Gastroesophageal sphincter (tissue), 4 donors: Measurements from ENCODE around the gene SLX9. TPM values are rescaled to one million over a fixed set of nuclear protein-coding genes. Genes with fewer than 3 reads are reported as not detected.

ENCODE experiments used
- ATAC-seq: fragments of 150-250 bp; one replicate; pipeline ENCODE4 v1.9.1; 2016; ENCODE audit warnings: mild to moderate bottlenecking, moderate library complexity
- H3K27ac ChIP-seq, 4 donors: fragments of 200-600 bp; sonication (generic) in 3 of 4; 1 replicate in 3 of 4; 2 replicates in 1 of 4; pipeline ENCODE4 v1.5.1; 2016 to 2019
- H3K27me3 ChIP-seq: fragments of 200-600 bp; sonication (generic); one replicate; pipeline ENCODE4 v1.5.1; 2019
- H3K36me3 ChIP-seq, 2 donors: fragments of 200-600 bp; sonication (generic); one replicate each; pipeline ENCODE4 v1.5.1; 2019; ENCODE audit warnings: control low read depth in 1 of 2
- H3K4me1 ChIP-seq, 3 donors: fragments of 200-600 bp; sonication (generic); 1 replicate in 2 of 3; 2 replicates in 1 of 3; pipeline ENCODE4 v1.5.1; 2016 to 2019; ENCODE audit warnings: control low read depth in 2 of 3
- H3K4me3 ChIP-seq, 2 donors: fragments of 200-600 bp; sonication (generic); one replicate each; pipeline ENCODE4 v1.5.1; 2019; ENCODE audit warnings: mild to moderate bottlenecking in 1 of 2, moderate library complexity in 1 of 2
- H3K9me3 ChIP-seq, 3 donors: fragments of 200-600 bp; sonication (generic); one replicate each; pipeline ENCODE4 v1.5.1; 2017 to 2019; ENCODE audit warnings: control low read depth in 2 of 3
- CTCF ChIP-seq, 4 experiments: fragments of 200-600 bp in 2 of 4; fragments of 450-650 bp in 2 of 4; sonication (generic) in 1 of 4; IDR thresholded peaks; one replicate each; pipeline ENCODE4 v1.5.1; 2017 to 2019; ENCODE audit warnings: antibody characterized with exemption in 4 of 4, mild to moderate bottlenecking in 2 of 4, moderate library complexity in 2 of 4
- EP300 ChIP-seq: sonication (generic); formaldehyde crosslinking; IDR thresholded peaks from one replicate; pipeline ENCODE4 v1.6.1; 2017; ENCODE audit warnings: antibody characterized with exemption, mild to moderate bottlenecking
- POLR2A ChIP-seq, 2 donors: fragments of 450-650 bp; IDR thresholded peaks; one replicate each; pipeline ENCODE4 v1.6.1; 2017; ENCODE audit warnings: antibody characterized with exemption in 2 of 2, mild to moderate bottlenecking in 2 of 2, moderate library complexity in 1 of 2
- POLR2AphosphoS5 ChIP-seq: sonication (generic); formaldehyde crosslinking; IDR thresholded peaks from one replicate; pipeline ENCODE4 v1.6.1; 2017; ENCODE audit warnings: antibody characterized with exemption
- WGBS, 2 donors: methylation state at CpG; one replicate each; pipeline ENCODE4 v1.1.5; 2018; ENCODE audit warnings: low coverage in 1 of 2; 5-methylcytosine and 5-hydroxymethylcytosine counted together
- total RNA-seq, 4 donors: library from RNA; depleted of rRNA; stranded (reverse); fragments of >200 nt; gene quantifications; one replicate each; pipeline ENCODE4 v1.1.0, GENCODE V29; 2016

Gene SLX9
- total RNA-seq, 4 donors from 2014 or later: 15.7 to 53.9 (median 36.4) TPM

GRCh38 chr21:44898011-44898488 lies 41.8 kb upstream of the SLX9 start:
- no peaks in the 10 kb centered on the region for H3K4me1 ChIP-seq
- peaks cover 6% of the 10 kb centered on the region for H3K27me3 ChIP-seq
- 77% methylated on average over 8 of the region's 13 CpGs; no CpG with 5 or more reads in 1 of the 2 donors for WGBS, 2 donors
- H3K36me3 ChIP-seq: no peaks in the 10 kb centered on the region
- no peaks in the 10 kb centered on the region for H3K9me3 ChIP-seq
- H3K27ac ChIP-seq: no peak overlapping the region
- no peak for ATAC-seq
- H3K4me3 ChIP-seq: no peak overlapping the region
- no peak for TF ChIP-seq CTCF (IDR thresholded peaks at IDR 0.05)
- no peak for TF ChIP-seq EP300
- TF ChIP-seq POLR2AphosphoS5: no peak
- TF ChIP-seq POLR2A (IDR thresholded peaks at IDR 0.05): no peak

- ATAC-seq: no peak
- H3K27me3 ChIP-seq: no peaks in the 10 kb centered on the region
- no peaks in the 10 kb centered on the region for H3K4me1 ChIP-seq
- H3K27ac ChIP-seq: no peak overlapping the region
- H3K9me3 ChIP-seq: no peaks in the 10 kb centered on the region
- no peaks in the 10 kb centered on the region for H3K36me3 ChIP-seq
- 79% methylated on average over 11 of the region's 49 CpGs; no CpG with 5 or more reads in 1 of the 2 donors for WGBS, 2 donors
- TF ChIP-seq CTCF (IDR thresholded peaks at IDR 0.05) (no peak), POLR2AphosphoS5 (no peak), POLR2A (IDR thresholded peaks at IDR 0.05) (no peak), EP300 (no peak)
- H3K4me3 ChIP-seq: no peak overlapping the region
Observed at GRCh38 chr21:44898851-44899767, 40.7 kb upstream of the SLX9 start.

GRCh38 chr21:44899768-44900558 lies 39.9 kb upstream of the SLX9 start:
- Histone ChIP-seq H3K4me3 (no peak overlapping the region), H3K4me1 (no peaks in the 10 kb centered on the region), H3K36me3 (no peaks in the 10 kb centered on the region), H3K9me3 (no peaks in the 10 kb centered on the region), H3K27ac (no peak overlapping the region), H3K27me3 (no peaks in the 10 kb centered on the region)
- no peak for ATAC-seq
- no peak for TF ChIP-seq POLR2AphosphoS5
- TF ChIP-seq CTCF (IDR thresholded peaks at IDR 0.05): no peak
- no peak for TF ChIP-seq POLR2A (IDR thresholded peaks at IDR 0.05)
- WGBS, 2 donors: 70% methylated on average over 2 of the region's 37 CpGs; no CpG with 5 or more reads in 1 of the 2 donors

- H3K4me1 ChIP-seq: no peaks in the 10 kb centered on the region
- H3K27ac ChIP-seq: no peak overlapping the region
- H3K9me3 ChIP-seq: no peaks in the 10 kb centered on the region
- ATAC-seq: no peak
- WGBS, 2 donors: 77% methylated on average over 12 of the region's 28 CpGs; no CpG with 5 or more reads in 1 of the 2 donors
- TF ChIP-seq EP300 (no peak), POLR2A (IDR thresholded peaks at IDR 0.05) (no peak), CTCF (IDR thresholded peaks at IDR 0.05) (no peak), POLR2AphosphoS5 (no peak)
- no peaks in the 10 kb centered on the region for H3K36me3 ChIP-seq
- no peaks in the 10 kb centered on the region for H3K27me3 ChIP-seq
- H3K4me3 ChIP-seq: no peak overlapping the region
Observed at GRCh38 chr21:44900559-44901251, 39.1 kb upstream of the SLX9 start.
